AG04450 (cell line): ENCODE data around the gene TBC1D30. TPM values are rescaled to one million over a fixed set of nuclear protein-coding genes. Genes with fewer than 3 reads are reported as not detected.
A peak's percentile ranks its signal among the peaks of the same experiment; 100 is the strongest.

Experiments used
- CTCF ChIA-PET: fragments of 300-600, 350-600 bp; formaldehyde crosslinking; extraction: SDS; loops from one replicate; lab custom pipeline; 2022; ENCODE audit warnings: antibody characterized with exemption, inconsistent platforms; lab: Charles Lee
- POLR2A ChIA-PET: fragments of 350-600 bp; formaldehyde crosslinking; extraction: SDS; loops from one replicate; lab custom pipeline; 2021; ENCODE audit warnings: antibody characterized with exemption, inconsistent platforms; lab: Yijun Ruan, JAX
- DNase-seq: peaks from one replicate; pipeline ENCODE4 v3.0.0-alpha.2; 2011; ENCODE audit warnings: low read depth, low spot score
- H3K27ac ChIP-seq: one replicate; pipeline ENCODE4 v1.5.1; 2012; ENCODE audit warnings: low read depth, low read length, control low read depth
- H3K27me3 ChIP-seq: one replicate; pipeline ENCODE4 v1.6.0; 2012; ENCODE audit warnings: low read length; ENCODE audit not compliant: control insufficient read depth, insufficient read depth
- H3K4me3 ChIP-seq: 2 replicates; pipeline ENCODE4 v1.5.1; 2011; ENCODE audit warnings: mild to moderate bottlenecking, low read depth, low read length, control low read depth
- H3K9me3 ChIP-seq: 2 replicates; pipeline ENCODE4 v1.5.1; 2012; ENCODE audit warnings: low read length; ENCODE audit not compliant: control insufficient read depth, insufficient read depth
- polyA plus RNA-seq: library from polyadenylated mRNA; depleted of rRNA; stranded (reverse); fragments of >200 nt; gene quantifications from 2 replicates; pipeline ENCODE4 v1.2.3, GENCODE V29; 2011
- TF ChIP-seq, protein P1 (sequence below): IDR thresholded peaks from 2 replicates; pipeline ENCODE4 v1.5.1; 2011; ENCODE audit warnings: low read depth, low read length, control low read depth, inconsistent platforms

TBC1D30 gene
- polyA plus RNA-seq, 1 experiment: 0.40 TPM

GRCh38 chr12:64796205-64796845, 28.1 kb upstream of the TBC1D30 start:
- POLR2A ChIA-PET: interaction anchor here (0.9 kb wide), 1 partner anchor 15 kb away, joined by 5 read pairs; no protein-coding TSS in a partner anchor
- Histone ChIP-seq H3K27ac (no peak overlapping the region), H3K9me3 (no peaks in the 10 kb centered on the region), H3K4me3 (no peak overlapping the region), H3K27me3 (peaks cover 22% of the 10 kb centered on the region)
- peak; percentile 66 for DNase-seq
- CTCF ChIA-PET: interaction anchor here (0.6 to 4.2 kb wide), 48 partner anchors 10 to 1913 kb away, joined by 3 to 37 read pairs (median 5); partner anchors contain the start of gene GNS
- TF ChIP-seq, protein P1, sequence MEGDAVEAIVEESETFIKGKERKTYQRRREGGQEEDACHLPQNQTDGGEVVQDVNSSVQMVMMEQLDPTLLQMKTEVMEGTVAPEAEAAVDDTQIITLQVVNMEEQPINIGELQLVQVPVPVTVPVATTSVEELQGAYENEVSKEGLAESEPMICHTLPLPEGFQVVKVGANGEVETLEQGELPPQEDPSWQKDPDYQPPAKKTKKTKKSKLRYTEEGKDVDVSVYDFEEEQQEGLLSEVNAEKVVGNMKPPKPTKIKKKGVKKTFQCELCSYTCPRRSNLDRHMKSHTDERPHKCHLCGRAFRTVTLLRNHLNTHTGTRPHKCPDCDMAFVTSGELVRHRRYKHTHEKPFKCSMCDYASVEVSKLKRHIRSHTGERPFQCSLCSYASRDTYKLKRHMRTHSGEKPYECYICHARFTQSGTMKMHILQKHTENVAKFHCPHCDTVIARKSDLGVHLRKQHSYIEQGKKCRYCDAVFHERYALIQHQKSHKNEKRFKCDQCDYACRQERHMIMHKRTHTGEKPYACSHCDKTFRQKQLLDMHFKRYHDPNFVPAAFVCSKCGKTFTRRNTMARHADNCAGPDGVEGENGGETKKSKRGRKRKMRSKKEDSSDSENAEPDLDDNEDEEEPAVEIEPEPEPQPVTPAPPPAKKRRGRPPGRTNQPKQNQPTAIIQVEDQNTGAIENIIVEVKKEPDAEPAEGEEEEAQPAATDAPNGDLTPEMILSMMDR: peak; percentile 83

- Histone ChIP-seq H3K4me3 (no peak overlapping the region), H3K9me3 (no peaks in the 10 kb centered on the region), H3K27me3 (peaks cover 22% of the 10 kb centered on the region), H3K27ac (no peak overlapping the region)
- TF ChIP-seq, protein P1: no peak
- ChIA-PET POLR2A (no interaction called here), CTCF (interaction anchor here (0.6 to 4.2 kb wide), 30 partner anchors 9 to 1912 kb away, joined by 3 to 37 read pairs (median 5); no protein-coding TSS in a partner anchor)
- DNase-seq: no peak
Measured at GRCh38 chr12:64797156-64797555, 27.3 kb upstream of the TBC1D30 start.

- CTCF ChIA-PET: interaction anchor here (1.0 to 4.2 kb wide), 6 partner anchors 8 to 328 kb away, joined by 3 to 37 read pairs (median 12); no protein-coding TSS in a partner anchor
Measured at GRCh38 chr12:64798165-64798564, 26.3 kb upstream of the TBC1D30 start.

GRCh38 chr12:64800640-64801039, 23.8 kb upstream of the TBC1D30 start:
- H3K4me3 ChIP-seq: no peak overlapping the region
- ChIA-PET POLR2A (no interaction called here), CTCF (interaction anchor here (0.8 to 2.9 kb wide), 9 partner anchors 8 to 324 kb away, joined by 3 to 34 read pairs (median 17); no protein-coding TSS in a partner anchor)
- H3K27me3 ChIP-seq: peaks cover 14% of the 10 kb centered on the region
- H3K9me3 ChIP-seq: no peaks in the 10 kb centered on the region
- no peak overlapping the region for H3K27ac ChIP-seq
- TF ChIP-seq, protein P1: no peak
- no peak for DNase-seq

More at GRCh38 chr12:64798165-64798564, 26.3 kb upstream of the TBC1D30 start:
- POLR2A ChIA-PET: no interaction called here
- Histone ChIP-seq H3K27me3 (peaks cover 22% of the 10 kb centered on the region), H3K4me3 (no peak overlapping the region), H3K9me3 (no peaks in the 10 kb centered on the region), H3K27ac (no peak overlapping the region)
- TF ChIP-seq, protein P1: no peak
- no peak for DNase-seq

DNA sequence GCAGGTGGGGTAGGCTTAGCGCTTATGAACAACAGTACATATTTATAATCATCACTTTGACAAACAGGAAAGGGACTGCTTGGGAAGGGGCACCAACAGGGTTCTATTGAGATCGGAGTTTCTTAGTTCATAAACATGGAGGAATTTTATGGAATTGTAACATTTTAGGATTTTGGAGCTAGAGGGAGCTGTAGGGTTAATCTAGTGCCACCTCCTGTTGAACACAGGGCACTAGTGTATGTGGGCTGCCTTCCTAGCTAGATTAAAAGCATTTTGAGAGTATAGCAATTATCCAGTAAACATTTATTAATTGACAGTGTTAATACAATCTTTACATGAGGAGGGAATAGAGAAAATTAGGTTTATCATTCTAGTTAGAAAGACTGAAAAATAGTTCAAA, 23.1 kb upstream of the TBC1D30 start:
- TF ChIP-seq, protein P1: peak; percentile 31
- ChIA-PET POLR2A (no interaction called here), CTCF (interaction anchor here (0.6 to 2.9 kb wide), 33 partner anchors 8 to 1258 kb away, joined by 3 to 34 read pairs (median 5); no protein-coding TSS in a partner anchor)
- no peak for DNase-seq
- no peak overlapping the region for H3K27ac ChIP-seq
- H3K9me3 ChIP-seq: no peaks in the 10 kb centered on the region
- H3K4me3 ChIP-seq: no peak overlapping the region
- H3K27me3 ChIP-seq: peaks cover 14% of the 10 kb centered on the region
